ENCODE data around the gene PPP1R10. TPM values are rescaled to one million over a fixed set of nuclear protein-coding genes. Genes with fewer than 3 reads are reported as not detected.

The PPP1R10 gene
- polyA plus RNA-seq, 1 donor (not counting 4 experiments of a cell fraction or from before 2014, with no cell fraction given) = 36.6 TPM

DNA sequence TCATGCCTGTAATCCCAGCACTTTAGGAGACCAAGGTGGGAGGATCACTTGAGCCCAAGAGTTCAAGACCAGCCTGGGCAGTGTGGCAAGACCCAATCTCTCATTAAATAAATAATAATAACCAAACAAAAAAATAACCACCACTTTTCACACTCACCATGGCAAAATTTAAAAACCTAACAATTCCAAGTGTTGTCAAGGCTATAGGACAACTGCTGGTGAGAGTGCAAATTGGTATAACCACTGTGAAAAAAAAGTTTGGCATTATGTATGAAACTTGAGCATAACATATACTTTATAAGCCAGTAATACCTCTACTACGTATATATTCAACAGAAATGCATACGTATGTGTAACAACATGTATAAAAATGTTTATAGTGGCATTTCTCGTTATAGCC lies 56.1 kb downstream of the PPP1R10 start:
- Histone ChIP-seq H3K9ac (ENCODE audit: control insufficient read depth, extremely low read depth, insufficient read depth, low read length) (no peak overlapping the region), H2AFZ (ENCODE audit: control insufficient read depth, low read length) (no peak overlapping the region), H3K27me3 (ENCODE audit: control insufficient read depth, extremely low read depth, insufficient read depth, low read length) (no peaks in the 10 kb centered on the region), H4K20me1 (ENCODE audit: control insufficient read depth, extremely low read depth, insufficient read depth, low read length) (no peaks in the 10 kb centered on the region), H3K27ac (ENCODE audit: control insufficient read depth, insufficient read depth, low read length) (no peak overlapping the region), H3K9me3 (ENCODE audit: control insufficient read depth, low read depth, low read length) (no peaks in the 10 kb centered on the region), H3K9me1 (ENCODE audit: control insufficient read depth, extremely low read depth, insufficient read depth, low read length) (peaks cover 4% of the 10 kb centered on the region), H3K4me1 (ENCODE audit: control insufficient read depth, extremely low read depth, insufficient read depth, low read length) (peaks cover 7% of the 10 kb centered on the region), H3K79me2 (ENCODE audit: control insufficient read depth, insufficient read depth, low read length) (peaks cover 15% of the 10 kb centered on the region), H3K4me3 (ENCODE audit: control insufficient read depth in 2 of 3, extremely low read depth in 1 of 3, insufficient read depth in 2 of 3, low read depth in 1 of 3, low read length in 3 of 3) (no peak overlapping the region), H3K36me3 (ENCODE audit: control insufficient read depth in 2 of 2, extremely low read depth in 1 of 2, insufficient read depth in 2 of 2, low read length in 2 of 2) (peaks cover 6 to 7% of the 10 kb centered on the region in 2 experiments), H3K4me2 (ENCODE audit: control insufficient read depth, extremely low read depth, insufficient read depth, low read depth, low read length) (no peak overlapping the region)
- no peak for DNase-seq (ENCODE audit: low read depth, low spot score)
- dilution Hi-C loops (cut with MboI; ENCODE audit: extremely low pct_ligation_motif_present, low sequenced_read_pairs) = no loop called here
- TF ChIP-seq, protein P1, sequence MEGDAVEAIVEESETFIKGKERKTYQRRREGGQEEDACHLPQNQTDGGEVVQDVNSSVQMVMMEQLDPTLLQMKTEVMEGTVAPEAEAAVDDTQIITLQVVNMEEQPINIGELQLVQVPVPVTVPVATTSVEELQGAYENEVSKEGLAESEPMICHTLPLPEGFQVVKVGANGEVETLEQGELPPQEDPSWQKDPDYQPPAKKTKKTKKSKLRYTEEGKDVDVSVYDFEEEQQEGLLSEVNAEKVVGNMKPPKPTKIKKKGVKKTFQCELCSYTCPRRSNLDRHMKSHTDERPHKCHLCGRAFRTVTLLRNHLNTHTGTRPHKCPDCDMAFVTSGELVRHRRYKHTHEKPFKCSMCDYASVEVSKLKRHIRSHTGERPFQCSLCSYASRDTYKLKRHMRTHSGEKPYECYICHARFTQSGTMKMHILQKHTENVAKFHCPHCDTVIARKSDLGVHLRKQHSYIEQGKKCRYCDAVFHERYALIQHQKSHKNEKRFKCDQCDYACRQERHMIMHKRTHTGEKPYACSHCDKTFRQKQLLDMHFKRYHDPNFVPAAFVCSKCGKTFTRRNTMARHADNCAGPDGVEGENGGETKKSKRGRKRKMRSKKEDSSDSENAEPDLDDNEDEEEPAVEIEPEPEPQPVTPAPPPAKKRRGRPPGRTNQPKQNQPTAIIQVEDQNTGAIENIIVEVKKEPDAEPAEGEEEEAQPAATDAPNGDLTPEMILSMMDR (optimal IDR thresholded peaks at IDR 0.05 in 1 of 3, IDR thresholded peaks at IDR 0.05 in 1 of 3, conservative IDR thresholded peaks at IDR 0.05 in 1 of 3; ENCODE audit: extremely low read depth in 1 of 3, insufficient read depth in 2 of 3, low read length in 3 of 3) = no peak
- TF ChIP-seq EZH2 (IDR thresholded peaks at IDR 0.05; ENCODE audit: low read length) = no peak
- FAIRE-seq = no peak

DNA sequence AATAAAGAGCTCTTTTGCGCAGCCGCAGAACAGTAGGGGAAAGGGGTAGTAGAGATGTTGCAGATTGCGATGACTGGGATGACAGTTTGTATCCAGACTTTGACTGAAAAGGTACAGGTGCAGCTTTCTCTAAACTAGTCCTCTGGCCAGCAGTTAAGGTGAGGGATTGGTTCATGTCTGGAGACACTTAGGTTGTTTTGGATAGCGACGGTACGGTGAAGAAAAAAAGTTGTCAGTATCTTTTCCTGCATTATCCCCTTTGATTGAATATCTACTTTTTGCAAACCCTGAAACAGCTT lies 59.4 kb downstream of the PPP1R10 start:
- peak overlapping the region; percentile 99 for H3K4me2 ChIP-seq (ENCODE audit: control insufficient read depth, extremely low read depth, insufficient read depth, low read depth, low read length)
- peaks cover 18% of the 10 kb centered on the region for H3K4me1 ChIP-seq (ENCODE audit: control insufficient read depth, extremely low read depth, insufficient read depth, low read length)
- peak overlapping the region; percentile 95 for H3K9ac ChIP-seq (ENCODE audit: control insufficient read depth, extremely low read depth, insufficient read depth, low read length)
- no peaks in the 10 kb centered on the region for H3K27me3 ChIP-seq (ENCODE audit: control insufficient read depth, extremely low read depth, insufficient read depth, low read length)
- peaks cover 23% of the 10 kb centered on the region for H3K79me2 ChIP-seq (ENCODE audit: control insufficient read depth, insufficient read depth, low read length)
- peak overlapping the region; percentile 89 for H3K27ac ChIP-seq (ENCODE audit: control insufficient read depth, insufficient read depth, low read length)
- H3K4me3 ChIP-seq (ENCODE audit: control insufficient read depth in 2 of 3, extremely low read depth in 1 of 3, insufficient read depth in 2 of 3, low read depth in 1 of 3, low read length in 3 of 3) = peak overlapping the region; percentile 91 to 100 (median 99)
- FAIRE-seq (no peak), DNase-seq (ENCODE audit: low read depth, low spot score) (no peak)
- dilution Hi-C loops (cut with MboI; ENCODE audit: extremely low pct_ligation_motif_present, low sequenced_read_pairs) = no loop called here
- H2AFZ ChIP-seq (ENCODE audit: control insufficient read depth, low read length) = peak overlapping the region; percentile 92
- no peaks in the 10 kb centered on the region for H4K20me1 ChIP-seq (ENCODE audit: control insufficient read depth, extremely low read depth, insufficient read depth, low read length)
- TF ChIP-seq, protein P1 (optimal IDR thresholded peaks at IDR 0.05 in 1 of 3, IDR thresholded peaks at IDR 0.05 in 1 of 3, conservative IDR thresholded peaks at IDR 0.05 in 1 of 3; ENCODE audit: extremely low read depth in 1 of 3, insufficient read depth in 2 of 3, low read length in 3 of 3) = no peak
- TF ChIP-seq EZH2 (IDR thresholded peaks at IDR 0.05; ENCODE audit: low read length) = no peak
- peaks cover 15 to 16% of the 10 kb centered on the region in 2 experiments for H3K36me3 ChIP-seq (ENCODE audit: control insufficient read depth in 2 of 2, extremely low read depth in 1 of 2, insufficient read depth in 2 of 2, low read length in 2 of 2)
- H3K9me1 ChIP-seq (ENCODE audit: control insufficient read depth, extremely low read depth, insufficient read depth, low read length) = peaks cover 4% of the 10 kb centered on the region
- no peaks in the 10 kb centered on the region for H3K9me3 ChIP-seq (ENCODE audit: control insufficient read depth, low read depth, low read length)

Measured in keratinocyte (primary cell).